OCI-LY1 (cell line): Measurements from ENCODE around the gene OSBPL5.

ENCODE experiments used
- EZH2 ChIP-seq: fragments of 200-600 bp; sonication (generic), shearing (Covaris generic); IDR thresholded peaks from 2 replicates; pipeline ENCODE4 v1.8.0; 2017; ENCODE audit warnings: borderline replicate concordance, mixed run types, mild to moderate bottlenecking, antibody characterized with exemption, low read length, moderate library complexity, mixed read lengths
- TF ChIP-seq, protein P1 (sequence below): fragments of 200-600 bp; sonication (generic), shearing (Covaris generic); IDR thresholded peaks from 2 replicates; pipeline ENCODE4 v1.5.1; 2017; ENCODE audit warnings: mild to moderate bottlenecking, antibody characterized with exemption, low read length, moderate library complexity, mixed read lengths

DNA sequence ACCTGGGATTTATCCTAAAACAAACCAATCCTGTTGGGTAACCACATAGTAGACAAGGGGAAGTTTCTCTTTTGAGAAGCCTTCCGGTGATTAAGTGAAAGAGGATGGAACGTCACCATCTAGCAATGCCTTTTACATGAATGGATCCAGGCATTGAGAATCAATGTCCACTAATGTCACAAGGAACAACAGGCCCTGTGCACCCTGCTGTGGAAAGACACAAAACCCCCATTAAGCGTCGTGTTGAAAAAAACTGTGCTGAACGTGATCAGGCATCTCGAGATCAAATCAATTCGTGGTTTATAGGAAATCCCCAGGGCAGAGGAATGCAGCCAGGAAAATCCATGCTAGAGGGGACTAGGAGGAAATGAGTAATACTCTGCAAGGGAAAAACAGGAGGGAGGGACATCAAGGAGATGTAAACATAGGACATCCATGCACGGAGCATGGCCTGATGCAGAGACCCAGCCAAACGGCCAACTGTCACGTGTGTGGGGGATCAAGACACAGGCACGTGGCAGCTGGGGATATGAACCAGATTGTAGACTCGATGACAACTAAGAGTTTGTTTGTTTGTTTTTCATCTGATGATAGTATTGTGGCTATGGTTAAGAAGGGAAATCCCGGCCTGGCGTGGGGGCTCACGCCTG is 69.3 kb downstream of the OSBPL5 start:
- TF ChIP-seq, protein P1, sequence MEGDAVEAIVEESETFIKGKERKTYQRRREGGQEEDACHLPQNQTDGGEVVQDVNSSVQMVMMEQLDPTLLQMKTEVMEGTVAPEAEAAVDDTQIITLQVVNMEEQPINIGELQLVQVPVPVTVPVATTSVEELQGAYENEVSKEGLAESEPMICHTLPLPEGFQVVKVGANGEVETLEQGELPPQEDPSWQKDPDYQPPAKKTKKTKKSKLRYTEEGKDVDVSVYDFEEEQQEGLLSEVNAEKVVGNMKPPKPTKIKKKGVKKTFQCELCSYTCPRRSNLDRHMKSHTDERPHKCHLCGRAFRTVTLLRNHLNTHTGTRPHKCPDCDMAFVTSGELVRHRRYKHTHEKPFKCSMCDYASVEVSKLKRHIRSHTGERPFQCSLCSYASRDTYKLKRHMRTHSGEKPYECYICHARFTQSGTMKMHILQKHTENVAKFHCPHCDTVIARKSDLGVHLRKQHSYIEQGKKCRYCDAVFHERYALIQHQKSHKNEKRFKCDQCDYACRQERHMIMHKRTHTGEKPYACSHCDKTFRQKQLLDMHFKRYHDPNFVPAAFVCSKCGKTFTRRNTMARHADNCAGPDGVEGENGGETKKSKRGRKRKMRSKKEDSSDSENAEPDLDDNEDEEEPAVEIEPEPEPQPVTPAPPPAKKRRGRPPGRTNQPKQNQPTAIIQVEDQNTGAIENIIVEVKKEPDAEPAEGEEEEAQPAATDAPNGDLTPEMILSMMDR = no peak
- TF ChIP-seq EZH2 = no peak
